ENCODE data around the gene FANCC.

FANCC gene

GRCh38 chr9:95138474-95138873 lies 179.0 kb downstream of the FANCC start:
- H3K4me1 ChIP-seq (ENCODE audit: control insufficient read depth in 2 of 2, insufficient read depth in 1 of 2, low read depth in 1 of 2, low read length in 2 of 2): no peaks in the 10 kb centered on the region
- H3K36me3 ChIP-seq (replicated peaks in 1 of 2; ENCODE audit: control insufficient read depth in 2 of 2, insufficient read depth in 2 of 2, low read length in 2 of 2): peaks cover 0 to 13% of the 10 kb centered on the region in 2 donors
- no peak overlapping the region for H3K4me2 ChIP-seq (ENCODE audit: insufficient read depth, low read length, poor library complexity, severe bottlenecking)
- H3K27ac ChIP-seq (replicated peaks; ENCODE audit: low read length): no peak overlapping the region
- no peaks in the 10 kb centered on the region for H3K27me3 ChIP-seq (ENCODE audit: control insufficient read depth in 3 of 3, insufficient read depth in 3 of 3, low read depth in 1 of 3, low read length in 3 of 3)
- H2BK12ac ChIP-seq (ENCODE audit: low read length): no peak overlapping the region
- no peak overlapping the region for H2BK15ac ChIP-seq (ENCODE audit: low read length)
- H2BK5ac ChIP-seq (ENCODE audit: low read length): no peak overlapping the region
- H2AFZ ChIP-seq (ENCODE audit: low read length): no peak overlapping the region
- no peak overlapping the region for H3K4ac ChIP-seq (ENCODE audit: low read length)
- no peak overlapping the region for H4K8ac ChIP-seq (ENCODE audit: low read depth, low read length)
- H3K79me1 ChIP-seq (ENCODE audit: low read depth, low read length): no peaks in the 10 kb centered on the region
- DNase-seq (ENCODE audit: low spot score): no peak
- H2BK120ac ChIP-seq (ENCODE audit: low read depth, low read length): no peak overlapping the region
- no peak overlapping the region for H3K4me3 ChIP-seq (ENCODE audit: low read length in 2 of 2)
- H3K23ac ChIP-seq (ENCODE audit: low read depth, low read length, poor library complexity): no peak overlapping the region
- H2AK5ac ChIP-seq (ENCODE audit: low read depth, low read length): no peak overlapping the region
- no peaks in the 10 kb centered on the region for H3K9me3 ChIP-seq (replicated peaks in 1 of 2; ENCODE audit: control insufficient read depth in 2 of 2, insufficient read depth in 1 of 2, low read depth in 1 of 2, low read length in 2 of 2)
- peak overlapping the region; percentile 25 for H3K18ac ChIP-seq (ENCODE audit: low read length)
- H3K14ac ChIP-seq (ENCODE audit: low read length): no peak overlapping the region
- no peak overlapping the region for H3K9ac ChIP-seq (ENCODE audit: low read depth, low read length, poor library complexity)
- no peak overlapping the region for H4K91ac ChIP-seq (ENCODE audit: low read depth, low read length, poor library complexity)
- WGBS, 2 donors (ENCODE audit: extremely low coverage in 2 of 2, insufficient read length in 2 of 2, insufficient replicate concordance in 1 of 2): no CpG with 5 or more reads among the region's 10 CpGs

DNA sequence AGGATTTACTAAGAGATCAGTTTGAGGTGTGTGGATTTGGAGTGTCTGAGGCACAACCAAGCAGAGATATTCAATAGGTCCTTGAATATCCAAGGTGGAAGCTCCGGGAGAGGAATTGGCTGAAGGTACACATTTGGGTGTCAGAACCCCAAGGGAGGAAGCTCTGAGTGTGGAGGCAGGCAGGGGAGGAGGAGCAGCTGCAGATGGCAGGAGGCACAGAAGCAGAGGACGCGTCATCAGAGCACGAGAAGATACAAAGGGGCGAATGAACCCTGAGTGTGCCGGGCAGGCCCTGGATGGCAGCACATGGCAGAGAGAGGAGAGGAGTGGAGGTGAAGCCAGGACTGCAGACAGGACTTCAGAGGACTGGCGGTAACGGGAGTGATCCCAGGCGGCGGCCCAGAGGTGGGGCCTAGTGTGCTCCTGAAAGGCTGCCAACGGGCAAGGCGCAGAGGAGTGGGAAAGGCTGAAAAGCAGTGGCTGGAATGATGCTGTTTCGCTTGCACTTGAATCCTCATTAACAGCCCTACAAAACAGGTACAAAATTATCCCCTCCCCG lies 179.8 kb downstream of the FANCC start:
- no peak overlapping the region for H3K14ac ChIP-seq (ENCODE audit: low read length)
- no peaks in the 10 kb centered on the region for H3K79me1 ChIP-seq (ENCODE audit: low read depth, low read length)
- no peak overlapping the region for H2BK15ac ChIP-seq (ENCODE audit: low read length)
- H3K4ac ChIP-seq (ENCODE audit: low read length): no peak overlapping the region
- no peak overlapping the region for H4K8ac ChIP-seq (ENCODE audit: low read depth, low read length)
- peak overlapping the region; percentile 29 for H3K23ac ChIP-seq (ENCODE audit: low read depth, low read length, poor library complexity)
- H3K4me1 ChIP-seq (ENCODE audit: control insufficient read depth in 2 of 2, insufficient read depth in 1 of 2, low read depth in 1 of 2, low read length in 2 of 2): no peaks in the 10 kb centered on the region
- H2BK120ac ChIP-seq (ENCODE audit: low read depth, low read length): no peak overlapping the region
- no CpG with 5 or more reads among the region's 14 CpGs for WGBS, 2 donors (ENCODE audit: extremely low coverage in 2 of 2, insufficient read length in 2 of 2, insufficient replicate concordance in 1 of 2)
- no peak overlapping the region for H3K4me3 ChIP-seq (ENCODE audit: low read length in 2 of 2)
- H3K36me3 ChIP-seq (replicated peaks in 1 of 2; ENCODE audit: control insufficient read depth in 2 of 2, insufficient read depth in 2 of 2, low read length in 2 of 2): peaks cover 0 to 13% of the 10 kb centered on the region in 2 donors
- no peak overlapping the region for H3K9ac ChIP-seq (ENCODE audit: low read depth, low read length, poor library complexity)
- H2BK12ac ChIP-seq (ENCODE audit: low read length): no peak overlapping the region
- H2BK5ac ChIP-seq (ENCODE audit: low read length): no peak overlapping the region
- no peaks in the 10 kb centered on the region for H3K9me3 ChIP-seq (replicated peaks in 1 of 2; ENCODE audit: control insufficient read depth in 2 of 2, insufficient read depth in 1 of 2, low read depth in 1 of 2, low read length in 2 of 2)
- no peak overlapping the region for H4K91ac ChIP-seq (ENCODE audit: low read depth, low read length, poor library complexity)
- no peak overlapping the region for H3K4me2 ChIP-seq (ENCODE audit: insufficient read depth, low read length, poor library complexity, severe bottlenecking)
- peak overlapping the region; percentile 19 for H3K18ac ChIP-seq (ENCODE audit: low read length)
- DNase-seq (ENCODE audit: low spot score): no peak
- no peak overlapping the region for H3K27ac ChIP-seq (replicated peaks; ENCODE audit: low read length)
- no peaks in the 10 kb centered on the region for H3K27me3 ChIP-seq (ENCODE audit: control insufficient read depth in 3 of 3, insufficient read depth in 3 of 3, low read depth in 1 of 3, low read length in 3 of 3)
- H2AFZ ChIP-seq (ENCODE audit: low read length): no peak overlapping the region
- no peak overlapping the region for H2AK5ac ChIP-seq (ENCODE audit: low read depth, low read length)

- H3K27me3 ChIP-seq (ENCODE audit: control insufficient read depth in 3 of 3, insufficient read depth in 3 of 3, low read depth in 1 of 3, low read length in 3 of 3): no peaks in the 10 kb centered on the region
- no peak overlapping the region for H4K8ac ChIP-seq (ENCODE audit: low read depth, low read length)
- no peak overlapping the region for H3K27ac ChIP-seq (replicated peaks; ENCODE audit: low read length)
- WGBS, 2 donors (ENCODE audit: extremely low coverage in 2 of 2, insufficient read length in 2 of 2, insufficient replicate concordance in 1 of 2): no CpG with 5 or more reads among the region's 10 CpGs
- no peak overlapping the region for H2BK5ac ChIP-seq (ENCODE audit: low read length)
- no peak overlapping the region for H2BK15ac ChIP-seq (ENCODE audit: low read length)
- H2BK12ac ChIP-seq (ENCODE audit: low read length): no peak overlapping the region
- H3K23ac ChIP-seq (ENCODE audit: low read depth, low read length, poor library complexity): no peak overlapping the region
- no peak overlapping the region for H4K91ac ChIP-seq (ENCODE audit: low read depth, low read length, poor library complexity)
- peaks cover 3 to 11% of the 10 kb centered on the region in 2 donors for H3K4me1 ChIP-seq (ENCODE audit: control insufficient read depth in 2 of 2, insufficient read depth in 1 of 2, low read depth in 1 of 2, low read length in 2 of 2)
- no peak overlapping the region for H3K4me2 ChIP-seq (ENCODE audit: insufficient read depth, low read length, poor library complexity, severe bottlenecking)
- H3K4ac ChIP-seq (ENCODE audit: low read length): no peak overlapping the region
- H3K4me3 ChIP-seq (ENCODE audit: low read length in 2 of 2): no peak overlapping the region
- no peak overlapping the region for H3K18ac ChIP-seq (ENCODE audit: low read length)
- H2AK5ac ChIP-seq (ENCODE audit: low read depth, low read length): no peak overlapping the region
- H3K79me1 ChIP-seq (ENCODE audit: low read depth, low read length): no peaks in the 10 kb centered on the region
- peaks cover 0 to 13% of the 10 kb centered on the region in 2 donors for H3K36me3 ChIP-seq (replicated peaks in 1 of 2; ENCODE audit: control insufficient read depth in 2 of 2, insufficient read depth in 2 of 2, low read length in 2 of 2)
- H3K9me3 ChIP-seq (replicated peaks in 1 of 2; ENCODE audit: control insufficient read depth in 2 of 2, insufficient read depth in 1 of 2, low read depth in 1 of 2, low read length in 2 of 2): no peaks in the 10 kb centered on the region
- DNase-seq (ENCODE audit: low spot score): no peak
- no peak overlapping the region for H3K9ac ChIP-seq (ENCODE audit: low read depth, low read length, poor library complexity)
- no peak overlapping the region for H2AFZ ChIP-seq (ENCODE audit: low read length)
- H3K14ac ChIP-seq (ENCODE audit: low read length): no peak overlapping the region
- no peak overlapping the region for H2BK120ac ChIP-seq (ENCODE audit: low read depth, low read length)
These were observed 181.8 kb downstream of the FANCC start for GRCh38 chr9:95135756-95136155.

DNA sequence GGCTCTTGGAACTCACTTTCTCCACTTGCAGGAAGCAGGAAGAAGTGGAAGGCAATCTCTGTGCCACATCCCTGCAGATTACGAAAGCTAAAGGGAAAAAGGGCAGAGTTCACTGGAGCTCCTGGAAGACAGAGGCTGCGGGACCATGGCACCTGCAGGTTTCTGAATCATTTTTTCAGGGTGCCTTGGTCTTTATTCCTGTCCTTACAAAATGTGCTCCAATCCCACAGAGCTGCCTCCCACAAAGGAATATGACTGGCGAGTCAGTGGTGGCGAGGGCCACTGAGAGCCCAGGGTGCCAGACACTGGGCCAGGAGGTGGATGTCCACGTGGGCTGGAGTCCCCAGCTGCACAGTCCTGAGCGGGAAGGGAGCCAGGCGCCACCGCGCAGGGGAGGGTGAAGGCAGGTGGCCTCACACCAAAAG lies 183.0 kb downstream of the FANCC start:
- H4K91ac ChIP-seq (ENCODE audit: low read depth, low read length, poor library complexity): no peak overlapping the region
- DNase-seq (ENCODE audit: low spot score): no peak
- no peaks in the 10 kb centered on the region for H3K79me1 ChIP-seq (ENCODE audit: low read depth, low read length)
- H3K14ac ChIP-seq (ENCODE audit: low read length): no peak overlapping the region
- no peak overlapping the region for H3K23ac ChIP-seq (ENCODE audit: low read depth, low read length, poor library complexity)
- no peak overlapping the region for H2AK5ac ChIP-seq (ENCODE audit: low read depth, low read length)
- no peak overlapping the region for H2BK5ac ChIP-seq (ENCODE audit: low read length)
- H3K4ac ChIP-seq (ENCODE audit: low read length): no peak overlapping the region
- H3K27me3 ChIP-seq (ENCODE audit: control insufficient read depth in 3 of 3, insufficient read depth in 3 of 3, low read depth in 1 of 3, low read length in 3 of 3): no peaks in the 10 kb centered on the region
- H3K9me3 ChIP-seq (replicated peaks in 1 of 2; ENCODE audit: control insufficient read depth in 2 of 2, insufficient read depth in 1 of 2, low read depth in 1 of 2, low read length in 2 of 2): no peaks in the 10 kb centered on the region
- H2AFZ ChIP-seq (ENCODE audit: low read length): no peak overlapping the region
- no peak overlapping the region for H3K4me3 ChIP-seq (ENCODE audit: low read length in 2 of 2)
- no peak overlapping the region for H3K4me2 ChIP-seq (ENCODE audit: insufficient read depth, low read length, poor library complexity, severe bottlenecking)
- no peak overlapping the region for H3K9ac ChIP-seq (ENCODE audit: low read depth, low read length, poor library complexity)
- no CpG with 5 or more reads among the region's 9 CpGs for WGBS, 2 donors (ENCODE audit: extremely low coverage in 2 of 2, insufficient read length in 2 of 2, insufficient replicate concordance in 1 of 2)
- H3K18ac ChIP-seq (ENCODE audit: low read length): peak overlapping the region; percentile 21
- no peak overlapping the region for H2BK15ac ChIP-seq (ENCODE audit: low read length)
- peaks cover 6 to 24% of the 10 kb centered on the region in 2 donors for H3K4me1 ChIP-seq (ENCODE audit: control insufficient read depth in 2 of 2, insufficient read depth in 1 of 2, low read depth in 1 of 2, low read length in 2 of 2)
- no peak overlapping the region for H2BK12ac ChIP-seq (ENCODE audit: low read length)
- no peak overlapping the region for H2BK120ac ChIP-seq (ENCODE audit: low read depth, low read length)
- no peak overlapping the region for H3K27ac ChIP-seq (replicated peaks; ENCODE audit: low read length)
- H3K36me3 ChIP-seq (replicated peaks in 1 of 2; ENCODE audit: control insufficient read depth in 2 of 2, insufficient read depth in 2 of 2, low read length in 2 of 2): peaks cover 0 to 13% of the 10 kb centered on the region in 2 donors
- no peak overlapping the region for H4K8ac ChIP-seq (ENCODE audit: low read depth, low read length)
